HG03520 (cell line): ENCODE results near the gene SLFN12.
"Not testable (repeated sequence)": the region's sequence is repeated elsewhere in the genome, so short reads cannot be mapped to it uniquely, and the experiment has no call there.

ENCODE experiments used
- ATAC-seq: cut with Tn5 transposase; IDR thresholded peaks from one replicate; pipeline ENCODE4 v1.9.1; 2021; ENCODE audit warnings: mild to moderate bottlenecking, moderate library complexity; ENCODE audit not compliant: unreplicated experiment

The SLFN12 gene

DNA sequence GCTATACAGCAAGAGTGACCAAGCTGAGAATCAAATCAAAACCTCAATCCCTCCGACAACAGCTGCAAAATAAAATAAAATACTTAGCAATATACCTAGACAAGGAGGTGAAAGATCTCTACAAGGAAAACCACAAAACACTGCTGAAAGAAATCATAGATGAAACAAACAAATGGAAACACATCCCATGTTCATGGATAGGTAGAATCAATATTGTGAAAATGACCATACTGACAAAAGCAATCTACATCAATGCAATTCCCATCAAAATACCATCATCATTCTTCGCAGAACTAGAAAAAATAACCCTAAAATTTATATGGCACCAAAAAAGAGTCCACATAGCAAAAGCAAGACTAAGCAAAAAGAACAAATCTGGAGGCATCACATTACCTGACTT, 17.6 kb downstream of the SLFN12 start:
- not testable (repeated sequence) for ATAC-seq

DNA sequence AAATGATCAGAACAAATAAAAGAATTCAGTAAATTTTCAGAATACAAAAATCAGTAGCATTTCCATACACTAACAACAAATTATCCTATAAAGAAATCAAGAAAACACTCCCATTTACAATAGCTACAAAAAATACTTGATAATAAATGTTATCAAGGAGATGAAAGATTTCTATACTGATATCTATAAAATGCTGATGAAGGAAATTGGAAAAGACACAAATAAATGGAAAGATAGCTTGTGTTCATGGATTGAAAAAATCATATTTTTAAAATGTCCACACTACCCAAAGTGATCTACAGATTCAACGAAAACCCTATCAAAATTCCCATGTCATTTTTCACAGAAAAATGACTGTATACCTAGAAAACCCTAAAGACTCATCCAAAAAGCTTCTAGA, 18.1 kb downstream of the SLFN12 start:
- no peak for ATAC-seq

DNA sequence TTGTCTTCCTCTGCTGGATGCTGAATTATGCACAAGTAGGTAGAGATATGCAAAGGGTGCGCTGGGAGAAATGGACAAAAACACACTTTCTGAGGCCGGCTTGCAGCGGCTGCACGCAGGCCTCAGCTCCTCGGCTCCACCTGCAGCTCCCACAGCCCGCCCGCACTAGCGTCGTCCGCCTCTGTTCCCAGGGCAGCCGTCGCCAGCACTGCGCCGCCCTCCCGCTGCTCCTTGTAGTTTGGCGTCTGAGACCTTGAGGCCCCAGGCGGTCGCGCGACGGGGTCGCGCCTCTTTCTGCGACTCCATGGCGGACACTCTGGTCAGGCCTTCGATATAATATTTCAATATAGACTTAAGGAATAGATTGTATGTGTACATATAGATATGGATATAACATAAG, 24.8 kb downstream of the SLFN12 start:
- no peak for ATAC-seq

DNA sequence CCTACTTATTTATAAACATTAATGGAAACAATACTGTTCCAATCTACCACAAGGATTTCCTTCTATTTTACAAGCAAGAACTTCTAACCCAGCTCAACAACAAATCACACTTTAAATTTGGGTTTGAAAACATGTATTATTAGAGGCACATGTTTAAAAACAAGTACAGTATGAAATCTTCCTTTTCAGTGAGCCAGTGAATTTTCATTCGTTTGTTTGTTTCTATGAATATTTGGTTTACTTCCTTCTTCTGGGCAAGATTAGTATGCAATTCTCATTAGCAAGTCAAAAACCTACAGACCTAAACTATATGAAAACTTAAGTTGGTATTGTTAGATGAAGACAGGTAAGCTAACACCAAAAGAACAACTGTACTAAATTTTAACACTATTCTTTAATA, 25.7 kb downstream of the SLFN12 start:
- no peak for ATAC-seq

DNA sequence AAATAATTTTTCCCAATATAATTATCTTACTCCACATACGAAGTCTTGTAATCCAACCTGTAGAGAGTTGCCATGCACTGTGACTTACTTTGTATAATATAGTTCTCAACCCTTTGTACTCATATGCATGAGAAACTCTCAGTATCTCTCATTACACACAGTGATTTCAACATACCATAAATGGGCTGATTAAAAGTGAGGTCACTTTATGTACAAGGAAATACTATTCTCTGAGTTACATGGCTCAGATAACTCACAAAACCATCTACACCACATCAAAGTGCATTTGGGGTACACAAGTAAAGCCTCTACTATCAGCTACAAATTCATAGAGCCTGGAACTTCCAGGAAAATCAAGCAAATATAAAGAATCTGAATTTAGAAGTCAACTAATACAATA, 27.9 kb downstream of the SLFN12 start:
- no peak for ATAC-seq

DNA sequence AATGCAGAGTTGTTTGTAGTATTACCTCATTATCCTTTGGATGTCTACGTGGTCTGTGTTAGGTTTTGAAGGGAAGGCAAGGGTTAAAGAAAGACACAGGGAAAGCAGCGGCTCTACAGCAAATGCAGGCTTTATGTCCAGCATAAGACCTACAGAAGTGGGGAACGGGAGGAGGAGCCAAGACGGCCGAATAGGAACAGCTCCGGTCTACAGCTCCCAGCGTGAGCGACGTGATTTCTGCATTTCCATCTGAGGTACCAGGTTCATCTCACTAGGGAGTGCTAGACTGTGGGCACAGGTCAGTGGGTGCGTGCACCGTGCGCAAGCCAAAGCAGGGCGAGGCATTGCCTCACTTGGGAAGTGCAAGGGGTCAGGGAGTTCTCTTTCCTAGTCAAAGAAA, 38.5 kb downstream of the SLFN12 start:
- ATAC-seq, result not testable (repeated sequence)

DNA sequence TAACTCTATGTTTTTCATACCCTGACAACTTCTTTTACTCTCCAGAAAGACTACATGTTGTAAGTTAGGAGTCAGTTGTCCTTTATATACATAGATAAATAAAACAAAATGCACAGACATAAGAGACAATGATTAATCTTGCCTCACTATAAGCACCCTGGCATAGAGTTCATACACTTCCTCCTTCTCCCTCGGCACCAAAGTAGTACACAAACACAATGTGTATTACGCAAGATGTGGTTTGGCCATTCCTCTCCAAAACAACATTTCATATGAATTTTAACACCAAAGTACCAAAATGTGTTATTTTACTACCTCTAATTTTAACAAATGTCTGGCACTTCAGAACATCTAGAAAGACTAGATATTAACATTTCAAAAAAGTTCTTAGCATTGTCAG, 41.6 kb downstream of the SLFN12 start:
- no peak for ATAC-seq

DNA sequence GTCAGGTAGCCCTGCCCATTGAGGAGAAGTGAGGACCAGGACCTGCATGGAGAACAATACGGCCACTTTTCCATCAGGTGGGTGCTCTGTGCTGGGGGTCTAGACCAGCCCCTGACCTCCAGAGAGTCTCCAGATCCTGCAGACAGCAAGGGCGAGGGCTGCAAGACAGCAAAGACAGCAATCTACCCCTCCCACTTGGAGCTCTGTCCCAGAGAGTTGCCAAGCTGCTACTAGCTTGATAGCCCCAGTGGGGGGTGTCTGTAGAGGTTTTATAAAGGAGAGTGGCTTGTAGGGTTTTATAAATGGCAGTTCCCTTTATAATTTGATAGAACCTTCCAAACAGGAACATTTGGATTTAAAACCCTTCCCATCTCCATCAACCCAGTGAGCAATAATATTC, 42.1 kb downstream of the SLFN12 start:
- no peak for ATAC-seq

DNA sequence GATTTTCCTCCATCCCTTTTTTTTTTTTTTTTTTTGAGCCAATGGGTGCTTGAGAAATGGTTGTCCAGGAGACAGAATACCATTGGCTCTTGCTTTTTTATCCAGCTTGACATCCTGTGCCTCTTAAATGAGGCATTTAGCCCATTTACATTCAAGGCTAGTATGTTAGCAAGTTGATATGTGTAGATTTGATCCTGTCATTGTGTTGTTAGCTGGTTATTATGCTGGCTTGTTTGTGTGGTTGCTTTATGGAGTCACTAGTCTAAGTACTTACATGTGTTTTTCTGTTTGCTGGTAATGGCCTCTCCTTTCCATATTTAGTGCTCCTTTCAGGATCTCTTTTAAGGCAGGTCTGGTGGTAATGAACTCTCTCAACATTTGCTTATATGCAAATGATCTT, 44.8 kb downstream of the SLFN12 start:
- no peak for ATAC-seq

DNA sequence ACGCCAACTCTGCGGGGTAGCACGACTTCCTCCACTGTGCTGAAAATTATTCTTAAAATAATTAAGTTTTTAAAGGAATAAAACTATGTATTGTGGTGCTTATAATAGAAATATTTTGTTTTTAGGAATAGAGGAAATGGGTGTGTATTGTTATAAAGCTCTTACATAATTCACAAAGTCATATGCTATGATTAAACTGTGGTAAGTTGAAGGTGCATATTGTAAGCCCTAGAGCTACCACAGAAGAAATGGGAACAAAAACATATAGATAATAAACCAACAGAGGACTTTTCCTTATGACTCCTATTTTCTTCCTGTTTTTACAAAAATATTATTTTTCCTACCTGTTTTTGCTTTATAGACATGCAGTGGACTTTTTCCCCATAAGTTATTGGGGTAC, 54.6 kb downstream of the SLFN12 start:
- ATAC-seq, result no peak

DNA sequence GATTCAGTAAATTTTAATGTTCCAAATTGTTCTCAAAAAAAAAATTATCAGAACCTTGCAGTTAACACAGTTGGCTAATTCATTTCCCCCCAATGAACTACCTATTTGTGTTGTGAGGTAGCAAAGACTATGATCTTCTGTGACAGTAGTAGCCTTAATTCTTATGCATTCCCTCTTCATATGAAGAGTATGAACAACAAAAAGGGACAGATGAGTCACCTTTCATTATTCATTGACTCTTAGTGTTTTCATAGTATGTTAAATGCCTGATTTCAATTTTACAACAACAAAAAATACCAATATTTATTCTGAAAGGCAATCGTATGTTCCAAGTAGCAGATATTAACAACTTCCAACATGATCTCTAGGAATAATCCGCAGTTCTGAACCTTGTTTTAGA, 55.2 kb downstream of the SLFN12 start:
- no peak for ATAC-seq

DNA sequence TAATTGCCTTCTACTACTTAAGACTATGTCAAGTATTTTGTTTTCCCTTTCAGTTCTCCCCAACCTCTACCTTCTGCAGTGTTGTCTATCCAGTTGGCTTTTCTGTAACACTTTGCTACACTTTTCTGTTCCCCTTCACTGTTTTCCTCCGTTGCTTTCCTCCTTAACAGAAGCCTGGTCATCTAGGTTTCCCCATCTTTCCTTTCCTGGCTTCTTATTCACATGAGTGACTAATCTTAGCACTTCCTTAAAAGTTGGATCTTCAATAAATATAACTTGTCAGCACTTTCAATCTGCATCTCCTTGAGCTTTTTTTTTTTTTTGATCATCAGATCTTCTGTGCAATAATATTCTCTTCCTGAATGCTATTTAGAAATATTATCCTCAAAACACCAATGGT, 56.1 kb downstream of the SLFN12 start:
- no peak for ATAC-seq

DNA sequence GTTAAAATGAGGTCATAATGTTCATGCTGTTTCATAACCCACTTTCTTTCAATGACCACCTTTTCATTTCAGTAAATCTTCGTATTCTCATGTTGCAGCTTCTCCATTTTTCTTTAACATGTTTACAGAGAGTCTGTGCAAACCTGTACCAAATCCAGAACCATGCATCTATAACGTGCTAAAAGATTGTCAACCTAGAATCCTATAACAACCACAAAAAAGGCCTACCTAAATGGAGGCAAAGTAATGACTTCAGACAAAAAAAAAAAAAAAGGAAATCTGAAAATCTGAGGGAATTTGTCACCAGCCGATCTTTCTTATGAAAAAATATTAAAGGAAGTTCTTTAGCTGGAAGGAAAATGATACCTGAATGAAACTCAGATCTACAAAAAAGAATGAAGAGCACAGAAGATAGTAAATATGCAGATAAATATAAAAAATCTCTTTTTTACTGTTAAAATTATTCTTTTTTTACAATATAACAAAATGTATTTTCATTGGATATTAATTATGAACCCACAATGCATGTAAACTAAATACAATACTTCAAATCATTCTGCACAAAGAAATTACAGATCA, 57.4 kb downstream of the SLFN12 start:
- no peak for ATAC-seq

DNA sequence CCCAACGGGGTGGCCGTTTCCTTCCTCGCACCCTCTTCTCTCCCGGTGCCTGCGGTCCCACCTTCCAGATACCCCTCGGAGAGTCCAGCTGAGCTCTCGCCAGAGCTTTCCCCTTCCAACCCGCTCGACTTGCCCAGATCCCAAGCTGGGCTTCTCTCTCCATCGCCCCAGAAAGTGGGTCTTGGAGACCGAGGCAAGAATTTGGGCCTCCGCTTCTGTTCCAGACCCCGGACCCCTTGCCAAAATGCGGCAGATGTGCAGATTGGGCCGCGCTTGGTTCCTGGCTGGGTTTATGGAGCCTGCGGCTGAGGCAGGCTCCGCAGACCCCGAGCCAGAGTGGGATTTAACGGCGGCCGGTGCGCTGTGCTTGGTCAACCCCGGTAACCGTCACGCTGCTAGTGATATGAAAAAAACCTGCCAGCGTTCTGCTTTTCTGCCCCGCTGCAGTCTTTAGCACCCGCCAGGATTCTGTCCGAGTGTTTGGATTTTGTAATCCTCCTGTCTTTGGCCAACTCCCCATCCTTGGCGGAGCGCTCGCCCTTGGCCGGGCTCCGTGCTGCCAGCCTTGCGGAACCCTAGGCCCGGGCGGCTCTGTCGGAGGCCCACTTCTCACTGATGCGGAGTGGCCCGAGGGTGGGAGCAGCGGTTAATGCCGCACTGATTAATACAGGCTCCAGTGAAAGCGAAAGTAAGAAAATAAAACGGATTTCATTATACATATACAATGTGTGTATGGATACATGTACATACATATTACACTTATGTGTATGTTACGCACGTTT, 58.1 kb downstream of the SLFN12 start:
- ATAC-seq, result peak; percentile 29

DNA sequence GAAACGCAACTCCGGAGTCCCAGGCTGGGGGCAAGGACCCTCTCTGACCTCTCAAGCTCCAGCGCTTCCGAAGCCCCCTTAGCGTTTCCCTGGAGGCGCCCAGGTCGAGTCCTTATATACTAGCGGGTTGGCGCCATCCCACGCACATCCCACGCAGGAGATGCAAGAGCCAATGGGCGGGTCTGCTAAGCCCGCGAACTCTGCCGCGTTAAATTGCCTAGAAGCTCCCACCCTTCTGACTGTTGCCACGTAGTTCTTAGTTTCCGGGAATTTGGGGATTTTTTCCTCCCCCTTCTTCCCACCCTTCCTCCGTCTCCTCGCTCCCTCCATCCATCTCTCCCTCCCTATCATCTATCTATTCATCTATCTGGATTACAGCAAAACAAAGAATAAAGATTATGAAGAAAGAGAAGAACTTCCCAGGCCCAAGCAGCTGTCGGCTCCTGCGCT, 58.7 kb downstream of the SLFN12 start, which contains the start of gene SLFN11:
Gene SLFN11 (minus strand): TSS at position 88 of the 450 bp plus-strand sequence. CDS start 9,814 bp downstream, outside the sequence.
- peak; percentile 59 for ATAC-seq

DNA sequence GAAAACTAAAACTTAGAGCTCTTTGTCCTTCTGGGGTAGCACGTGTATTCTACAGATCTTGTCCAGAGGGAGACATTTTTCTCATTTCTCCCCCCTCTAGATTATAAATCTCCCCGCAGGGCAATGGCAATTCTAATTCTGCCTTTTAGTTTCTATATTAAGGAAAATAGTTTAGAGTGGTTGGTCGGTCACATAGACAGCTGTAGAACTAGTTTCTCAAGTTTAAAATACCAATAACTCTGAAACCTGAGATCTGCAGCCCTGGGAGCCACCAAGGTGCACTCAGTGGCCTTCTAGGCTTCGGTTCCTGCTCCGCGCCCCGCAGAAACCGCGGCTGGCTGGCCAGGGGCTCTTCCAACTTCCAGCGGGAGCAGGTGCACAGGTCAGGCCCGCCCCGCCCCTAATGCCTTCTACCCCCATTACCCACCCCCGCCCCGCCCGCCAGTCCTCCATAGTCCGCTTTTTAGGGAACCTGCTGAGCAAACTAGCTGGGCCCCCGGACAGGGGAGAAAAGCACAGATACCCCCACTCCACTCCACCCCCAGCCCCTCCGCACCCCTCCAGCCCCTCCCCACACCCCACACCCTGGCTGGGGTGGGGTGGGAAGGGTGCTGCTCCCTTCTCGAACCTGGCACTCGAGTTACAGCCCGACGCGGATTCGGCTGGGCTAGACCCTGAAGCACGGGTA, 59.3 kb downstream of the SLFN12 start:
- ATAC-seq, result no peak

DNA sequence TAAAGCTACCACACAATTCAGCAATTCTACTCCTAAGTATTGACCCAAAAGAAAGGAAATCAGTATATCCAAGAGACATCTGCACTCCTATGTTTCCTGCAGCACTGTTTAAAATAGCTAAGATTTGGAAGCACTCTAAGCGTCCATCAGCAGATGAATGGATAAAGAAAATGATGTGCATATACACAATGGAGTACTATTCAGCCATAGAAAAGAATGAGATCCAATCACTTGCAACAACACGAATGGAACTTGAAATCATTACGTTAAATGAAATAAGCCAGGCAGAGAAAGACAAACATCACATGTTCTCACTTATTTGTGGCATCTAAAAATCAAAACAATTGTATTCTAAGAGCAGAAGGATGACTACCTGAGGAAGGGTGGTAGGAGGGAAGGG, 60.4 kb downstream of the SLFN12 start:
- no peak for ATAC-seq

DNA sequence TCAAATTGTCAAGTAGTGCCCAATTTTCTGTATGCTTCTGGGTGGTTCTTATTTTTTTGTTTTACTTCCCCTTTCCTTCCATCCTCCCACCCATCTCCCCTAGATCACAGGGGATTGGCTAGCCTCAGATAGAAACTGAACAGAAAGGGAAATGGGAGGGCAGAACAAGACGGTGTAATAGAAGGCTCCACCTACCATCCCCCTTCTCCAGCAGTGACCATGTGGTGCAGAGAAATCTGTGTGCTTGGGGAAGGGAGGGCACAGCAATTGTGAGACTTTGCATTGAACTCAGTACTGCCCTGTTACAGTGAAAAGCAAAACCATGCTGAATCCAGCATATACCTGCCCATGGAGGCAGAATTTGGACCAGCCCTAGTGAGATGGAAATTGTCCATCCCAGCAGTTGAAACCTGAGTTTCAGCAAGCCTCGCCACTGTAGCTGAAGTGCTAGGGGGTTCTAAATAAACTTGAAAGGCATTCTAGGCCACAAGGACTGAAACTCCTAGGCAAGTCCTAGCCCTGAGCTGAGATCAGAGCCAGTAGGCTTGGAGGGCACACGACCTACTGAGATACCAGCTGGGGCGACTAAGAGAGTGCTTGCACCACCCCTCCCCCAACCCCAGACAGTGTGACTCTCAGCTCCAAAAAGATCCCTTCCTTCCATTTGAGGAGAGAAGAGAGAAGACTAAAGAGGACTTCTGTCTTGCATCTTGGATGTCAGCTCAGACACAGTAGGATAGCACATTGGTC, 64.0 kb downstream of the SLFN12 start:
- ATAC-seq, result peak; percentile 94

DNA sequence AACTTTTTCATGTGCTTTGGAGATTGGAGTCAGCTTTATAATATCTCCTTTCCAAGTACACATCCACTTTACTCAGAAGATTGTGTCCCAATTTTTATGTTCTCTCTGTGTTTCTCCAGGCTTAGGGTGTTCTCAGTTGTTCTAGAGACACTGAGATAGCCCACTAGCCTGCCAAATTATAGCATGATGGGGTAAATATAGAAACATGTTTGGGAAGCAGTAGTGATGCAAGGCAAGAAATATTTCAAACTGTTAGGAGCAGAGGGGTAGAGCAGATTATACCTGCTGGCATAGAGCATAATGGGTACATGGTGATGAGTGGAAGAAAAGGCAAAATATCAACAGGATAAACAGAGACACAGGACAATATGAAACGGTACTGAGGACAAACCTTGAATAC, 71.3 kb downstream of the SLFN12 start:
- ATAC-seq, result no peak
